Measurements from ENCODE around the gene USP50.
"Not testable (repeated sequence)": the region's sequence is repeated elsewhere in the genome, so short reads cannot be mapped to it uniquely, and the experiment has no call there.

DNA sequence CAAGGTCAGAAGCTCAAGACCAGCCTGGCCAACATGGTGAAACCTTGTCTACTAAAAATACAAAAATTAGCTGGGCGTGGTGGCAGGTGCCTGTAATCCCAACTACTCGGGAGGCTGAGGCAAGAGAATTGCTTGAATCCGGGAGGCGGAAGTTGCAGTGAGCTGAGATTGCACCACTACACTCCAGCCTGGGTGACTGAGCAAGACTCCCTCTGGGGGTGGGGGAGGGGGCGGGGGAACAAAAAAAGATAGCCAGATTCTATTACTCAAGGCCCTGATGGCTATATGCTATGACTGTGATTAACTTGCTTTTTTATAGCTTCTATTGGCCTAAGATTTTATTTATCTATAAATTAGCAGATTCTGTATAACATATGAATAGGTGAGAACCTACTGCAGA lies 27.4 kb upstream of the USP50 start:
- not testable (repeated sequence) for TF ChIP-seq EP300, POLR2A (IDR thresholded peaks at IDR 0.05)
- TF ChIP-seq, protein P1, sequence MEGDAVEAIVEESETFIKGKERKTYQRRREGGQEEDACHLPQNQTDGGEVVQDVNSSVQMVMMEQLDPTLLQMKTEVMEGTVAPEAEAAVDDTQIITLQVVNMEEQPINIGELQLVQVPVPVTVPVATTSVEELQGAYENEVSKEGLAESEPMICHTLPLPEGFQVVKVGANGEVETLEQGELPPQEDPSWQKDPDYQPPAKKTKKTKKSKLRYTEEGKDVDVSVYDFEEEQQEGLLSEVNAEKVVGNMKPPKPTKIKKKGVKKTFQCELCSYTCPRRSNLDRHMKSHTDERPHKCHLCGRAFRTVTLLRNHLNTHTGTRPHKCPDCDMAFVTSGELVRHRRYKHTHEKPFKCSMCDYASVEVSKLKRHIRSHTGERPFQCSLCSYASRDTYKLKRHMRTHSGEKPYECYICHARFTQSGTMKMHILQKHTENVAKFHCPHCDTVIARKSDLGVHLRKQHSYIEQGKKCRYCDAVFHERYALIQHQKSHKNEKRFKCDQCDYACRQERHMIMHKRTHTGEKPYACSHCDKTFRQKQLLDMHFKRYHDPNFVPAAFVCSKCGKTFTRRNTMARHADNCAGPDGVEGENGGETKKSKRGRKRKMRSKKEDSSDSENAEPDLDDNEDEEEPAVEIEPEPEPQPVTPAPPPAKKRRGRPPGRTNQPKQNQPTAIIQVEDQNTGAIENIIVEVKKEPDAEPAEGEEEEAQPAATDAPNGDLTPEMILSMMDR (IDR thresholded peaks at IDR 0.05), result not testable (repeated sequence)
